Nucleus accumbens (tissue), 56 donors: ENCODE data around the gene ATRX.
"Not testable (repeated sequence)": the region's sequence is repeated elsewhere in the genome, so short reads cannot be mapped to it uniquely, and the experiment has no call there.

Experiments used
- DNase-seq, 56 donors: peaks; one replicate each; lab custom pipeline; 2025; lab: John Stamatoyannopoulos, UW

Gene ATRX

DNA sequence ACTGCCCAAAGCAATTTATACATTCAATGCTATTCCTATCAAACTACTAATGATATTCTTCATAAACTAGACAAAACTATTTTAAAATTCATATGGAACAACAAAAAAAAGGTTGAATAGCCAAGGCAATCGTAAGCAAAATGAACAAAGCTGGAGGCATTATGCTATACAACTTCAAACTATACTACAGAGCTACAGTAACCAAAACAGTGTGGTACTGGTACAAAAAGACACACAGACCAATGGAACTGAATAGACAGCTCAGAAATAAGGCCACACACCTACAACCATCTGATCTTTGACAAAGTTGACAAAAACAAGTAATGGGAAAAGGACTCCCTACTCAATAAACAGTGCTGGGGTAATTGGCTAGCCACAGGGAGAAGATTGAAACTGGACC lies 271.8 kb downstream of the ATRX start:
- DNase-seq, result no peak

DNA sequence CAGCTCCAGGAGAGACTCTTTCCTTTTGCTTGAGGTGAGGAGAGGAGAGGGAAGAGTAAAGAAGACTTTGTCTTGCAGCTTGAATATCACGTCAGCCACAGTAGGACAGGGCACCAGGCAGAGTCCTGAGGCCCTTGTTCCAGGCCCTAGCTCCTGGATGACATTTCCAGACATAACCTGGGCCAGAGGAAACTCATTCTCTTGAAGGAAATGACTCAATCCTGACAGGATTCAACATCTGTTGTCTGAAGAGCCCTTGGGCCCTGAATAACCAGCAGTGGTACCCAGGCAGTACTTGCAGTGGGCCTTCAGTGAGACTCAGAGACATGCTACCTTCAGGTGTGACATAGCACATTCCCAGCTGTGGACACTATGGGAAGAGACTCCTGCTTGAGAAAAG lies 276.0 kb downstream of the ATRX start:
- DNase-seq, result no peak

DNA sequence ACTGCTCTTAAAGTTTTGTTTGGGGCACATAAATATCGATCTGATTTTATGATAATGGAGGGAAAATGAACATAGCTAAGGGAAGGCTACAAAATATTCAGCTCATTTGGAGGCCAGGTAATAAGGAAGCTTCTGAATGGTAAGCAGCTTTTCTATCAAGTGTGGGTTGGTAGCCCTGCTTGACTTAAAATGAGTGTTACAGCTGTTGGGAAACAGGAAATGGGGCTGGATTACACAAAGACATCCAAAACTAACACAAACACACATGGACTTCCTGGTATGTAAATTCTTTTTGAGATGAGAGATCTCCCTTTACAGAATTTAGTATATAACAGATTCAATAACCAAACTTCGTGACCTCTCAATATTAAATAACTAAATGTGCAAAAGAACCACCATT lies 280.8 kb downstream of the ATRX start:
- DNase-seq, result no peak

DNA sequence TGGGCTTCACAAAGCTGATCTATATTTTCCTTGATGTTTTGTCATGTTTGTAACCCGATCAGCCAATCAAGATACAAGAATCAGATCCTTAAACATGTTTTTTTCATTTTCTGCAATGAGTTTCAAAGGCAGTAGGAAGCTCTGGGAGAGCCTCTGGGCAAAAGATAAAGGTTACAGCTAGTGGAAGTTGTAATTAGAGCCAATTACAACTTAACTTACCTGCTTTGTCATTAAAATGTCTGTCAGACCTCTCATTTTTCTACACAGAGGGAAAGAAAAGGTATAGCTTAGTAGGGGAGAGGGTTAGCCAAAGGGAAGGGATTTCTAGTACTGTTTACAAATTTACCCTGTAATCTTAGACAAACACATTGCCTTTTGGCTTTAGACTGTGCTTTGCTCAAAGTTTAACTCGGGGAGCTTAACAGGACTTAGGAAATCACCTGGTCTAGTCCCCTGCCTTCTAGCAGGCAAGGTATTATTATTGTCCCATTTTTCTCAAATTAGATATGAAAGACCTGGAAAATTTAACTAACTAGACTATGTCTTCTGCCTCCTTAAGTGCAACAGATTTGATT lies 283.0 kb downstream of the ATRX start:
- no peak for DNase-seq

DNA sequence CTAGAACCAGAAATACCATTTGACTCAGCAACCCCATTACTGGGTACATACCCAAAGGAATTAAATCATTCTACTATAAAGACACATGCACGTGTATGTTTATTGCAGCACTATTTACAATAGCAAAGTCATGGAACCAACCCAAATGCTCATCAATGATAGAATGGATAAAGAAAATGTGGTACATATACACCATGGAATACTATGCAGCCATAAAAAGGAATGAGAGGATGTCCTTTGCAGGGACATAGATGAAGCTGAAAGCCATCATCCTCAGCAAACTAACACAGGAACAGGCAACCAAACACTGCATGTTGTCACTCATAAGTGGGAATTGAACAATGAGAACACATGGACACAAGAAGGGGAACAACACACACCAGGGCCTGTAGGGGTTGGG lies 285.9 kb downstream of the ATRX start:
- not testable (repeated sequence) for DNase-seq

DNA sequence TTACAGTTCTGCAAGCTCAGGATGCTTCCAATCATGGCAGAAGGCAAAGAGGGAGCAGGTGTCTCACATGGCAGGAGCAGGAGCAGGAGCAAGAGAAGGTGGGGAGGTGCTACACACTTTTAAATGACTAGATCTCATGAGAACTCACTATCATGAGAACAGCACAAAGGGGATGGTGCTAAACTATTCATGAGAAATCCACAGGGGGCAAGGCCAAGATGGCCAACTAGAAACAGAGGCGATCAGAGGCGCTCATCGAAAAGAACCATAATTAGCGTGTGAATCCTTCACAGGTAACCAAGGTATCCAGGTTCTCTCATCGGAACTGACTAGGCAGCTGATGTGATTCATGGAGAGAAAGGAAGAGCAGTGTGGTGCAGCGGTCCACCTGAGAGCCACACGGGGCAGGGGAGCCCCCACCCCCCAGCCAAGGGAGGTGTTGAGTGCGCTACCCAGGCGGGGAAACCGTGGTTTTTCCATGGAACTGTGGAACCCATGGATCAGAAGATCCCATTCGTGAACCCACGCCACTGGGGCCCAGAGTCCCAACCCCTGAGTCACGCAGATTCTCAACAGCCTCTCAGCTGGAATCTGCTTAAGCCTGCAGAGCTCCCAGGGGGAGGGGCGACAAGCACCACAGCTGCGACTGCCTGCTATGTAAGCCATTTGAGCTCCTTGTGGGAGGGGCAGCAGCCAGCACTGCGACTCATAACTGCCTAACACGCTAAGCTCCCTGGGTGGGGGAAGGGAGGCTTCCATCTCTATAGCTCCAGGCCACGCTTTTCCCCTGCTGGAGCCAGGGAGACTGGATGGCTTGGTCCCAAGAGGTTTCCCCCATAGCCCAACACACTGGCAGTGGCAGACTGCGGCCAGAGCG lies 292.1 kb downstream of the ATRX start:
- no peak for DNase-seq

DNA sequence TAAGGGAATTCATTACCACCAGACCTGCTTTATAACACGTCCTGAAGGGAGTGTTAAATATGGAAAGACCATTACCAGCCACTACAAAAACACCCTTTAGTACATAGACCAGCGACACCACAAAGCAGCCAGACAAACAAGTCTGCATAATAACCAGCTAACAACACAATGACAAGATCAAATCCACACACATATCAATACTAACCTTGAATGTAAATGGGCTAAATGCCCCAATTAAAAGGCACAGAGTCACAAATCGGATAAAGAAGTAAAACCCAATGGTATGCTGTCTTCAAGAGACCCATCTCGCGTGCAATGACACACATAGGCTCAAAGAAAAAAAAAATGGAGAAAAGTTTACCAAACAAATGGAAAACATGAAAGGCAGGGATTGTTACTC lies 302.0 kb downstream of the ATRX start:
- no peak for DNase-seq

DNA sequence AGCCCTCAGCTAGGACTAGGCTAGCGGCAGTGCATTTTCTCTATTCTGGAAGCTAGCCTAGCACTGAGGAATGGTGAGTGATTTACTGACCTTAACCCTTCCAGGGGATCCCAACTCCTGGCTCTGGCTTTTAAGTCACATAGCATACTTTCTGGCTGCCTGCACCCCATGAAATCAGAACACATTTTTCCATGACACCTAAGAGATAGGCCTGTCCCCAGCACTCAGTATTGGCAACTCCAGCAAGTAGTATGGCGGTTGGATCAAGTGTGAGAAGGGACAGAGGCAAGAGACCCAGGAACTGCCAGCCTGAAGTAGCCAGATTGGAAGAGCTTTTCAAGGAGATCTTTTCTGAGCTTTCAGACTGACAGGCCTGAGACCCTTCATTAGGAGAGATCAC lies 330.6 kb downstream of the ATRX start:
- no peak for DNase-seq
